Suprapubic skin (tissue), 4 donors: ENCODE data around the gene TNS1. TPM values are rescaled to one million over a fixed set of nuclear protein-coding genes. Genes with fewer than 3 reads are reported as not detected.

ENCODE experiments used
- DNase-seq, 2 donors: peaks; one replicate each; pipeline ENCODE4 v3.0.0-alpha.2; 2019; ENCODE audit warnings: low spot score in 2 of 2
- H3K27ac ChIP-seq: fragments of 200-600 bp; sonication (generic); one replicate; pipeline ENCODE4 v1.5.1; 2019
- H3K27me3 ChIP-seq: fragments of 200-600 bp; sonication (generic); one replicate; pipeline ENCODE4 v1.5.1; 2019
- H3K36me3 ChIP-seq: fragments of 200-600 bp; sonication (generic); one replicate; pipeline ENCODE4 v1.5.1; 2019
- H3K4me1 ChIP-seq: fragments of 200-600 bp; sonication (generic); one replicate; pipeline ENCODE4 v1.5.1; 2019
- H3K4me3 ChIP-seq: fragments of 200-600 bp; sonication (generic); one replicate; pipeline ENCODE4 v1.5.1; 2019; ENCODE audit warnings: mild to moderate bottlenecking
- H3K9me3 ChIP-seq: fragments of 200-600 bp; sonication (generic); one replicate; pipeline ENCODE4 v1.5.1; 2019
- EP300 ChIP-seq: sonication (generic); formaldehyde crosslinking; IDR thresholded peaks from one replicate; pipeline ENCODE4 v1.6.1; 2017; ENCODE audit warnings: antibody characterized with exemption
- POLR2A ChIP-seq, 2 donors: fragments of 450-650 bp; IDR thresholded peaks; one replicate each; pipeline ENCODE4 v1.6.1; 2017; ENCODE audit warnings: antibody characterized with exemption in 2 of 2, mild to moderate bottlenecking in 2 of 2, moderate library complexity in 2 of 2
- POLR2AphosphoS5 ChIP-seq, 3 donors: sonication (generic); formaldehyde crosslinking; IDR thresholded peaks; one replicate each; pipeline ENCODE4 v1.6.1; 2017; ENCODE audit warnings: antibody characterized with exemption in 3 of 3
- WGBS: methylation state at CpG from one replicate; pipeline ENCODE4 v1.1.5; 2018; 5-methylcytosine and 5-hydroxymethylcytosine counted together
- total RNA-seq, 4 donors: library from RNA; depleted of rRNA; stranded (reverse); fragments of >200 nt; gene quantifications; one replicate each; pipeline ENCODE4 v1.1.0, GENCODE V29; 2016
- TF ChIP-seq, protein P1 (sequence below), 2 donors: fragments of 200-600 bp in 1 of 2; fragments of 450-650 bp in 1 of 2; sonication (generic) in 1 of 2; IDR thresholded peaks; one replicate each; pipeline ENCODE4 v1.5.1; 2016 to 2019; ENCODE audit warnings: antibody characterized with exemption in 2 of 2, mild to moderate bottlenecking in 1 of 2, moderate library complexity in 1 of 2

The TNS1 gene
- total RNA-seq, 4 donors from 2014 or later: 64.1 to 145 (median 99.5) TPM

DNA sequence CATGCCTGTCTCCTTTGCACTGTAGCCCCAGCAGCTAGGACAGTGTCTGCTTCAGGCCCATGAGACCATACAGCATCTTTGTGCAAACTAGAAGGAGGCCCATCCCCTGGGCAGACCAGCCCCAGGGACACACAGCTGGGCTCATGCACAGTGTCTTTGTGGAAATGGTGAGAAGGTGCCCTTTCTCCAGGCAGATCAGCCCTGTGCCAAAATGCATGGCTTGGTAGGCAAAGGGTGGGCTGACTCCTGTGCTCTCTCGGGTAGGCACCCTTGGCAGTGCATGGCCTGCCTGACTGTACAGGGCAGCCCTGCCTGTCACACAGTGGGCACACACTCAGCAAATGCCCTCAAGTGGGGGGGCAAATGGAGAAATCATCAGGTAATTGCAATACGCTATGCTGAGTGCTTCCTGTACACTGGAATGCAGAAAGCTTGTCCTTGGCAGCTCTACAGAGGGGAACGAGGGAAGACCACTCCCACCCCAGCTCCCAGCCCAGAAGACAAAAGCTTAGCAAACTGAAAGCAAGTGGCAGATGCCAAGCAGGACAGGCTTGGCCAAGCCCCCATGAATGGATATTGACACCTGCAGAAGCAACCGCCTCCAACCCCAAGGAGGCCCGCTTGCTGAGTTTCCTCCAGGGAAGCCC lies 21.6 kb downstream of the TNS1 start:
- DNase-seq: peak; percentile 62 to 68
- no peaks in the 10 kb centered on the region for H3K9me3 ChIP-seq
- H3K4me3 ChIP-seq: no peak overlapping the region
- H3K4me1 ChIP-seq: peaks cover 41% of the 10 kb centered on the region
- TF ChIP-seq EP300: no peak
- TF ChIP-seq, protein P1, sequence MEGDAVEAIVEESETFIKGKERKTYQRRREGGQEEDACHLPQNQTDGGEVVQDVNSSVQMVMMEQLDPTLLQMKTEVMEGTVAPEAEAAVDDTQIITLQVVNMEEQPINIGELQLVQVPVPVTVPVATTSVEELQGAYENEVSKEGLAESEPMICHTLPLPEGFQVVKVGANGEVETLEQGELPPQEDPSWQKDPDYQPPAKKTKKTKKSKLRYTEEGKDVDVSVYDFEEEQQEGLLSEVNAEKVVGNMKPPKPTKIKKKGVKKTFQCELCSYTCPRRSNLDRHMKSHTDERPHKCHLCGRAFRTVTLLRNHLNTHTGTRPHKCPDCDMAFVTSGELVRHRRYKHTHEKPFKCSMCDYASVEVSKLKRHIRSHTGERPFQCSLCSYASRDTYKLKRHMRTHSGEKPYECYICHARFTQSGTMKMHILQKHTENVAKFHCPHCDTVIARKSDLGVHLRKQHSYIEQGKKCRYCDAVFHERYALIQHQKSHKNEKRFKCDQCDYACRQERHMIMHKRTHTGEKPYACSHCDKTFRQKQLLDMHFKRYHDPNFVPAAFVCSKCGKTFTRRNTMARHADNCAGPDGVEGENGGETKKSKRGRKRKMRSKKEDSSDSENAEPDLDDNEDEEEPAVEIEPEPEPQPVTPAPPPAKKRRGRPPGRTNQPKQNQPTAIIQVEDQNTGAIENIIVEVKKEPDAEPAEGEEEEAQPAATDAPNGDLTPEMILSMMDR (IDR thresholded peaks at IDR 0.05): no peak
- no peak for TF ChIP-seq POLR2AphosphoS5 (IDR thresholded peaks at IDR 0.05)
- no peak for TF ChIP-seq POLR2A (IDR thresholded peaks at IDR 0.05)
- H3K36me3 ChIP-seq: peaks cover 5% of the 10 kb centered on the region
- WGBS: 63% methylated on average over 4 of the region's 5 CpGs
- no peaks in the 10 kb centered on the region for H3K27me3 ChIP-seq
- H3K27ac ChIP-seq: peak overlapping the region; percentile 10

DNA sequence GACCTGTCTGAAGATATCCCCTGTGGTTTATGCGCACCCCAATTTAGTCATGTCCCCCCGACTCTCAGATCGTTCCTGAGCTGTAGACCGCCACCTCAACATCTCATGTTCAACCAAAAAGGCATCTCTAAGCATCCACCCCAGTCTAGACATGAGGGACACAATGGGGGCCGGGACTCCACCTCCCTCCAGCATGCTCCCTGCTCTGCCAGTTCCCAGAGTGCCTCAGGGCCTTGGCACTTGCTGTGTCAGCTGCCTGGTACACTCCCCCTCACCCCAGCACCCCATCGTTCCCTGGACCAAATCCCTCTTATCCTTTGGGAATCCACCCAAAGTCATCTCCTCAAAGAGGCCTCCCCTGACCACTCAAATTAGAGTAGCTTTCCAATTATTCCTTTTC lies 22.2 kb downstream of the TNS1 start:
- peaks cover 41% of the 10 kb centered on the region for H3K4me1 ChIP-seq
- DNase-seq: peak; percentile 63 to 71

DNA sequence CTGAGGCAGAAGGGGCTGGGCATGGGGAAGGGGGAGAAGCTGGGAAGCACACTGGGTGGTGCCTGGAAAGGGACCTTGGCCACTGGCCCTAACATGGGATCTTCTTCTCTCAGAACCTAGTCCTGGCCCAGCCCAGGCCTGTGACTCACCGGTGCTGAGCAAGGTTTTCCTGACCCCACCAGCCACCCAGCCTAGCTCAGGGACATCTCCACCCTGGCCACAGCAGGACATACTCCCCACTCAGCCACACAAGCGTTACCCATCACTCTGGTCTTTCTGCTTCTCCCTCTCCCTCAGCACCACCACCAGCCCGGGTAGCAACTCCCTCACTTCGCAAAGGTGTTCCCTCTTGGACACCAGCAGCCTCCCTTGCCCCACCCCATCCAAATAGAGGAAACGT lies 22.8 kb downstream of the TNS1 start:
- Histone ChIP-seq H3K36me3 (peaks cover 5% of the 10 kb centered on the region), H3K4me1 (peaks cover 41% of the 10 kb centered on the region), H3K27ac (peak overlapping the region; percentile 73), H3K9me3 (no peaks in the 10 kb centered on the region), H3K4me3 (no peak overlapping the region), H3K27me3 (no peaks in the 10 kb centered on the region)
- WGBS: 40% methylated on average over 5 of the region's 5 CpGs
- DNase-seq: peak; percentile 86 to 89
- TF ChIP-seq POLR2AphosphoS5 (IDR thresholded peaks at IDR 0.05): no peak
- TF ChIP-seq, protein P1 (IDR thresholded peaks at IDR 0.05): no peak
- TF ChIP-seq POLR2A (IDR thresholded peaks at IDR 0.05): no peak
- TF ChIP-seq EP300: no peak

More for the DNA sequence above, 22.2 kb downstream of the TNS1 start:
- peak overlapping the region; percentile 10 for H3K27ac ChIP-seq
- H3K4me3 ChIP-seq: no peak overlapping the region
- 67% methylated on average over 6 of the region's 6 CpGs for WGBS
- H3K36me3 ChIP-seq: peaks cover 5% of the 10 kb centered on the region
- H3K27me3 ChIP-seq: no peaks in the 10 kb centered on the region
- H3K9me3 ChIP-seq: no peaks in the 10 kb centered on the region
- no peak for TF ChIP-seq POLR2AphosphoS5 (IDR thresholded peaks at IDR 0.05)
- no peak for TF ChIP-seq POLR2A (IDR thresholded peaks at IDR 0.05)
- no peak for TF ChIP-seq EP300
- TF ChIP-seq, protein P1 (IDR thresholded peaks at IDR 0.05): no peak

DNA sequence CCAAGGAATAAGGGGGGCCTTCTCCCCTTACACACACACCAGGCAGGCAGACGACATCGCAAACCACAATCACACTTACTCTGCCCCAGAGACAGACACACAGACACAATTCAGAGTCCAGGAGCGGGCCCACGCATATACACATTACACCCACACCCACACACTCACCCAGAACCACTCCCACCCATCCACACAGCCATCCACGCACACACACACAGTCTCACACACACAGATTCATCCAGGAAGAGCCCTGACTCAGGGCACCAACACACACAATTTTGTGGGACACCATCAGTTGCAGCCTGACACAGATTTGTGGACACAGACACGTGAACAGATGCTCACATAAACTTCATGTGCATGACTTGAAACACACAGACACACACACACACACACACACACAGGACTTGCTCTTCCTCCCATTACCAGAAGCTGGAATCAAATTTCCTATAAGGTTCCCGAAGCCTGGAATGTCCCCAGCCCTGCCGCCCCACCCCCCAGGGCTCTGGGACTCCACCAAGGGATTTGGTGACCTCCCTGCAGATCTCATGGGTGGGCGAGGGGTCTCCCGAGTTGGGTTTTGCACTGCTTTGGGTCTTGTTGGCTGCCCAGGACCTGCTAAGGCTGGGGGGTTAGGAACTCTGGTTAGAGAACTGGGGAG lies 23.5 kb downstream of the TNS1 start:
- Histone ChIP-seq H3K4me1 (peaks cover 44% of the 10 kb centered on the region), H3K27ac (peak overlapping the region; percentile 73), H3K9me3 (no peaks in the 10 kb centered on the region), H3K4me3 (peak overlapping the region; percentile 49), H3K36me3 (peaks cover 5% of the 10 kb centered on the region), H3K27me3 (no peaks in the 10 kb centered on the region)
- 48% methylated on average over 9 of the region's 10 CpGs for WGBS
- DNase-seq: peak; percentile 65 to 75
- TF ChIP-seq EP300 (no peak), POLR2A (IDR thresholded peaks at IDR 0.05) (no peak)

DNA sequence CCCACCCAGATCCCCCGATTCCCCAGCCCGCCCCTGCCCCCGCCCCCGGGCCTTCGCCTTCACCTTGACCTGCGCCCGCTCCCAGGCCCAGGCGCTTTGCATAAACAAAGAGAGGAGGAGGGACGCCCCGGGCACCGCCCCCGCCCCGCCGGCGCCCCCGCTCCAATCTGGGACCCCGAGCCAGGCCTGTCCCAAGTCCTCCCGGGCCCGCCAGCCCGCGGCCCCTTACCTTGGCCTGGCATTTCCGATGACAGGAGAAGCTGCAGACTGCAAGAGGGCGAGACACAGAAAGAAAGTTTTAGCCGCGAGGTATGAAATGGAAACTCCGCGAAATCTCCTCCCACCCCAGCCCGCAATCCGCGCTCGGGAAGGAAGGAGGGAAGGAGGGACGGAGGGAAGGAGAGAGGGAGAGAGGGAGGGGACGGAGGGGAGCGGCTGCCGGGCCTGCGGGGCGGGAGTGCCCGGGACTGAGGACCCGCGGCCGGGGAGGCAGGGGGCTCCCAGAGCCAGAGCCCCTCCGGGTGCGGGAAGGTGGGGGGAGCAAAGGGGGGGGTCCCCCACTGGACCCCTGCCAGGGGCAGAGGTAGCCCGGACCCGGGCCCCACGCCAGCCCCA lies 24.2 kb downstream of the TNS1 start:
- TF ChIP-seq POLR2AphosphoS5 (IDR thresholded peaks at IDR 0.05) (no peak), EP300 (no peak)
- TF ChIP-seq, protein P1 (IDR thresholded peaks at IDR 0.05): no peak
- Histone ChIP-seq H3K27me3 (no peaks in the 10 kb centered on the region), H3K4me1 (peaks cover 48% of the 10 kb centered on the region), H3K9me3 (no peaks in the 10 kb centered on the region), H3K27ac (peak overlapping the region; percentile 73), H3K4me3 (peak overlapping the region; percentile 49), H3K36me3 (peaks cover 5% of the 10 kb centered on the region)
- WGBS: 31% methylated on average over 38 of the region's 46 CpGs
- peak; percentile 62 to 74 for DNase-seq
